IMR-90 (cell line): Measurements from ENCODE around the gene SEMA5A. TPM values are rescaled to one million over a fixed set of nuclear protein-coding genes. Genes with fewer than 3 reads are reported as not detected.

Source experiments
- ATAC-seq: fragments of 200-7000 bp; cut with Tn5 transposase; 2 replicates; pipeline ENCODE4 v1.9.1; 2020; ENCODE audit warnings: low read depth, mild to moderate bottlenecking, moderate library complexity
- BruUV-seq: library from RNA; stranded (reverse); fragments of 400-500 nt; replicated peaks from 2 replicates; lab custom pipeline; 2021; lab: Mats Ljungman, UMichigan
- CTCF ChIA-PET: fragments of 300-600 bp; formaldehyde crosslinking; extraction: SDS; loops from one replicate; lab custom pipeline; 2021; ENCODE audit warnings: antibody characterized with exemption; lab: Yijun Ruan, JAX
- POLR2A ChIA-PET: fragments of 300-600 bp; sonication (Branson Sonifier 250); formaldehyde crosslinking; loops from one replicate; lab custom pipeline; 2022; ENCODE audit warnings: antibody characterized with exemption; ENCODE audit not compliant: unreplicated experiment; lab: Charles Lee
- DNase-seq: peaks from one replicate; pipeline ENCODE4 v3.0.0; 2013
- H2AFZ ChIP-seq: replicated peaks from 2 replicates; pipeline ENCODE3; 2013; ENCODE audit warnings: low read length, mild to moderate bottlenecking; ENCODE audit not compliant: poor library complexity
- H2AK5ac ChIP-seq: 2 replicates; pipeline ENCODE4 v1.6.1; 2013; ENCODE audit warnings: low read depth, low read length, inconsistent platforms
- H2AK9ac ChIP-seq: replicated peaks from 2 replicates; pipeline ENCODE3; 2013; ENCODE audit warnings: mild to moderate bottlenecking, low read depth, low read length, moderate library complexity; ENCODE audit not compliant: poor library complexity
- H2BK120ac ChIP-seq: 2 replicates; pipeline ENCODE4 v1.6.1; 2013; ENCODE audit warnings: low read depth, low read length, inconsistent platforms
- H2BK15ac ChIP-seq: 3 replicates; pipeline ENCODE4 v1.6.1; 2013; ENCODE audit warnings: low read depth, low read length, inconsistent platforms
- H2BK20ac ChIP-seq: 2 replicates; pipeline ENCODE4 v1.6.1; 2013; ENCODE audit warnings: low read depth, mild to moderate bottlenecking, inconsistent platforms, low read length, moderate library complexity
- H2BK5ac ChIP-seq: 2 replicates; pipeline ENCODE4 v1.6.1; 2013; ENCODE audit warnings: mild to moderate bottlenecking, low read depth, low read length, inconsistent platforms; ENCODE audit not compliant: poor library complexity, severe bottlenecking
- H3K14ac ChIP-seq: replicated peaks from 2 replicates; pipeline ENCODE4 v1.6.1; 2013; ENCODE audit warnings: low read depth, low read length, inconsistent platforms
- H3K18ac ChIP-seq: 2 replicates; pipeline ENCODE4 v1.6.1; 2013; ENCODE audit warnings: low read depth, low read length, control low read depth
- H3K23ac ChIP-seq: 2 replicates; pipeline ENCODE4 v1.6.1; 2013; ENCODE audit warnings: low read depth, low read length, inconsistent platforms
- H3K27ac ChIP-seq: 2 replicates; pipeline ENCODE4 v1.5.1; 2013; ENCODE audit warnings: mild to moderate bottlenecking, control low read depth, low read length; ENCODE audit not compliant: insufficient read depth
- H3K27me3 ChIP-seq: 2 replicates; pipeline ENCODE4 v1.6.1; 2013; ENCODE audit warnings: low read length; ENCODE audit not compliant: control insufficient read depth, insufficient read depth
- H3K36me3 ChIP-seq: 2 replicates; pipeline ENCODE4 v1.6.1; 2013; ENCODE audit warnings: low read length, mixed read lengths; ENCODE audit not compliant: control insufficient read depth, insufficient read depth
- H3K4ac ChIP-seq: 2 replicates; pipeline ENCODE4 v1.6.1; 2013; ENCODE audit warnings: low read depth, low read length, inconsistent platforms
- H3K4me1 ChIP-seq: 2 replicates; pipeline ENCODE4 v1.6.1; 2013; ENCODE audit warnings: low read length, mixed read lengths; ENCODE audit not compliant: control insufficient read depth, insufficient read depth
- H3K4me2 ChIP-seq: 2 replicates; pipeline ENCODE4 v1.6.1; 2013; ENCODE audit warnings: low read depth, mild to moderate bottlenecking, control low read depth, low read length, moderate library complexity
- H3K4me3 ChIP-seq: 2 replicates; pipeline ENCODE4 v1.5.1; 2013; ENCODE audit warnings: low read depth, mild to moderate bottlenecking, control low read depth, low read length, moderate library complexity; ENCODE audit not compliant: insufficient read depth
- H3K56ac ChIP-seq: 2 replicates; pipeline ENCODE4 v1.6.1; 2013; ENCODE audit warnings: low read length, inconsistent platforms; ENCODE audit not compliant: insufficient read depth; ENCODE audit errors: extremely low read depth
- H3K79me1 ChIP-seq, 2 experiments: 2 replicates each; pipeline ENCODE4 v1.6.1; 2013; ENCODE audit warnings: low read length in 2 of 2, inconsistent platforms in 1 of 2, low read depth in 1 of 2
- H3K9ac ChIP-seq: 2 replicates; pipeline ENCODE4 v1.6.1; 2013; ENCODE audit warnings: low read depth, low read length, control low read depth
- H3K9me1 ChIP-seq: 2 replicates; pipeline ENCODE4 v1.6.1; 2013; ENCODE audit warnings: low read length, inconsistent platforms; ENCODE audit not compliant: insufficient read depth
- H3K9me3 ChIP-seq: 2 replicates; pipeline ENCODE4 v1.6.1; 2013; ENCODE audit warnings: low read length; ENCODE audit not compliant: control insufficient read depth, insufficient read depth
- H4K20me1 ChIP-seq: 2 replicates; pipeline ENCODE4 v1.6.1; 2013; ENCODE audit warnings: low read length, inconsistent platforms; ENCODE audit not compliant: insufficient read depth
- H4K5ac ChIP-seq: 2 replicates; pipeline ENCODE4 v1.6.1; 2013; ENCODE audit warnings: mild to moderate bottlenecking, low read depth, low read length, control low read depth
- H4K8ac ChIP-seq, 2 experiments: 2 replicates each; pipeline ENCODE4 v1.6.1; 2013; ENCODE audit warnings: low read depth in 2 of 2, low read length in 2 of 2, control low read depth in 1 of 2, inconsistent platforms in 1 of 2
- H4K91ac ChIP-seq: 2 replicates; pipeline ENCODE4 v1.6.1; 2013; ENCODE audit warnings: low read depth, low read length, inconsistent platforms; ENCODE audit not compliant: insufficient read depth
- BHLHE40 ChIP-seq: fragments of 150-350 bp; IDR thresholded peaks from 2 replicates; pipeline ENCODE4 v1.6.1; 2016; ENCODE audit warnings: mild to moderate bottlenecking, low read depth, low read length
- CEBPB ChIP-seq: IDR thresholded peaks from 2 replicates; pipeline ENCODE4 v1.6.1; 2012; ENCODE audit warnings: low read depth, low read length, improper control_type of control experiment
- FOS ChIP-seq: fragments of 150-350 bp; IDR thresholded peaks from 2 replicates; pipeline ENCODE4 v1.6.1; 2016; ENCODE audit warnings: low read depth, low read length
- MAFK ChIP-seq: IDR thresholded peaks from 2 replicates; pipeline ENCODE4 v1.6.1; 2012; ENCODE audit warnings: low read depth, low read length, improper control_type of control experiment
- MXI1 ChIP-seq: IDR thresholded peaks from 2 replicates; pipeline ENCODE4 v1.6.1; 2012; ENCODE audit warnings: low read depth, mild to moderate bottlenecking, low read length, moderate library complexity, borderline replicate concordance
- NFE2L2 ChIP-seq: fragments of 150-350 bp; IDR thresholded peaks from 2 replicates; pipeline ENCODE4 v1.6.1; 2016; ENCODE audit warnings: low read depth, mild to moderate bottlenecking, low read length
- POLR2A ChIP-seq: IDR thresholded peaks from 2 replicates; pipeline ENCODE4 v1.6.1; 2012; ENCODE audit warnings: mild to moderate bottlenecking, low read depth, low read length
- RAD21 ChIP-seq: IDR thresholded peaks from 2 replicates; pipeline ENCODE4 v1.6.1; 2012; ENCODE audit warnings: low read length, improper control_type of control experiment
- RFX5 ChIP-seq: IDR thresholded peaks from 2 replicates; pipeline ENCODE4 v1.8.0; 2012; ENCODE audit warnings: low read depth, mild to moderate bottlenecking, low read length, moderate library complexity
- USF2 ChIP-seq: fragments of 150-350 bp; IDR thresholded peaks from 2 replicates; pipeline ENCODE4 v1.6.1; 2017; ENCODE audit warnings: mild to moderate bottlenecking, antibody characterized with exemption, low read length, low read depth
- WGBS, 2 experiments: methylation state at CpG; one replicate each; pipeline versions ENCODE4 v1.1.5 to v1.1.7; 2013; ENCODE audit warnings: missing lambda C conversion rate in 2 of 2; ENCODE audit not compliant: insufficient read length in 1 of 2; ENCODE audit errors: extremely low coverage in 2 of 2; 5-methylcytosine and 5-hydroxymethylcytosine counted together
- dilution Hi-C: fragments of 300-500 bp; cut with HindIII; formaldehyde crosslinking; loops from one replicate; pipeline ENCODE4 v1.14.3; 2018; ENCODE audit warnings: low sequenced_read_pairs; ENCODE audit not compliant: unreplicated experiment
- in situ Hi-C: fragments of 300-500 bp; cut with MboI; formaldehyde crosslinking; loops from 3 replicates; pipeline ENCODE4 v1.14.3; 2019; ENCODE audit warnings: low sequenced_read_pairs, inconsistent platforms, mixed read lengths
- intact Hi-C: fragments of 100-400 bp; cut with micrococcal nuclease; formaldehyde crosslinking; loops from 2 replicates; pipeline ENCODE4 v1.10.0; 2022
- polyA plus RNA-seq, 3 experiments: library from polyadenylated mRNA; depleted of rRNA; stranded (reverse); fragments of >200 nt; gene quantifications; 2 replicates each; pipeline ENCODE4 v1.2.3, GENCODE V29; 2012; ENCODE audit warnings: low replicate concordance in 1 of 3
- total RNA-seq: library from RNA; depleted of rRNA; stranded (reverse); fragments of >200 nt; gene quantifications from 2 replicates; pipeline ENCODE4 v1.2.3, GENCODE V29; 2012
- TF ChIP-seq, protein P1 (sequence below): fragments of 150-350 bp; IDR thresholded peaks from 2 replicates; pipeline ENCODE4 v1.6.1; 2016; ENCODE audit warnings: low read depth, mild to moderate bottlenecking, low read length, moderate library complexity, borderline replicate concordance
- TF ChIP-seq, protein P2 (sequence below): conservative IDR thresholded peaks from 2 replicates; pipeline ENCODE4 v1.5.1; 2012; ENCODE audit warnings: mild to moderate bottlenecking, low read depth, low read length, improper control_type of control experiment

Gene SEMA5A
- total and polyA plus RNA-seq, 2 of the 4 experiments (the other 2 are of a cell fraction): 8.2 to 9.9 TPM

DNA sequence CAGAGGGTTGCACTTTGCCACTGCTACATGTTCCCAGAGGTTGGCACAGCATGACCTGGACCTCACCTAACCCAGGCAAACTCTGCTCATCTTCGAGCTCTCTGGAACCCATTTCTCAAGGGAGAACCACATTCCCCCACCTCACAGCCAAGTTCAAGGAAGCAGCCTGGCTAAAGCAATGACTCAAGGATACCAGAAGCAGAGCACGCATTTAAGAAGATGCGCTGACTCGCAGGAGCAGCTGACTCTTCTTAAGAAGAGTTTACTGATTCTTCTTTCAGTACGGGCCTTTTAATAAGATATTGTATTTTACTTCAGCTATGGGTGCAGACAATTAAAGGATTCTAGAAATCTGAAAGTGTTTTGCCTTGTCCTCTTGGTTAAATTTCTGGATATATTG lies 4.1 kb upstream of the SEMA5A start:
- H2AFZ ChIP-seq: no peak overlapping the region
- H2BK5ac ChIP-seq: no peak overlapping the region
- H3K4me1 ChIP-seq: no peaks in the 10 kb centered on the region
- intact Hi-C loops (loop anchor here (5.0 to 10.0 kb wide), 5 partner anchors 147 to 682 kb away; no protein-coding TSS in a partner anchor), in situ Hi-C loops (loop anchor here (10.0 to 25.0 kb wide), 3 partner anchors 675 to 1663 kb away; no protein-coding TSS in a partner anchor), dilution Hi-C loops (no loop called here)
- no peak overlapping the region for H2AK9ac ChIP-seq
- no peak overlapping the region for H3K27ac ChIP-seq
- H3K27me3 ChIP-seq: no peaks in the 10 kb centered on the region
- H4K91ac ChIP-seq: no peak overlapping the region
- WGBS, 2 experiments: no CpG with 5 or more reads among the region's 5 CpGs
- ChIA-PET POLR2A (interaction anchor here (0.5 to 0.6 kb wide), 2 partner anchors 62 to 274 kb away, joined by 3 read pairs; no protein-coding TSS in a partner anchor), CTCF (interaction anchor here (0.7 kb wide), 1 partner anchor 181 kb away, joined by 3 read pairs; no protein-coding TSS in a partner anchor)
- H3K36me3 ChIP-seq: peaks cover 26% of the 10 kb centered on the region
- ATAC-seq: no peak
- no peak overlapping the region for H3K4me2 ChIP-seq
- no peak overlapping the region for H3K4ac ChIP-seq
- no TSS peak for BruUV-seq
- H4K5ac ChIP-seq: no peak overlapping the region
- H2BK120ac ChIP-seq: no peak overlapping the region
- H2BK15ac ChIP-seq: no peak overlapping the region
- H2BK20ac ChIP-seq: no peak overlapping the region
- H3K79me1 ChIP-seq: peaks cover 26 to 41% of the 10 kb centered on the region in 2 experiments
- H3K9me3 ChIP-seq: no peaks in the 10 kb centered on the region
- H4K20me1 ChIP-seq: peaks cover 8% of the 10 kb centered on the region; the same call in 1 of the 2 replicates
- H3K14ac ChIP-seq: no peak overlapping the region
- no peak overlapping the region for H3K9ac ChIP-seq
- H3K18ac ChIP-seq: no peak overlapping the region
- H3K4me3 ChIP-seq: no peak overlapping the region
- no peak overlapping the region for H3K23ac ChIP-seq
- DNase-seq: peak; percentile 77
- H4K8ac ChIP-seq: 0 out of 4 replicates have a peak overlapping the region, but pooled peaks of 1 of the 2 experiments have one; percentile 13
- TF ChIP-seq MXI1: no peak
- TF ChIP-seq BHLHE40: no peak
- TF ChIP-seq RAD21: no peak
- no peak for TF ChIP-seq FOS
- no peak for TF ChIP-seq POLR2A
- TF ChIP-seq, protein P1, sequence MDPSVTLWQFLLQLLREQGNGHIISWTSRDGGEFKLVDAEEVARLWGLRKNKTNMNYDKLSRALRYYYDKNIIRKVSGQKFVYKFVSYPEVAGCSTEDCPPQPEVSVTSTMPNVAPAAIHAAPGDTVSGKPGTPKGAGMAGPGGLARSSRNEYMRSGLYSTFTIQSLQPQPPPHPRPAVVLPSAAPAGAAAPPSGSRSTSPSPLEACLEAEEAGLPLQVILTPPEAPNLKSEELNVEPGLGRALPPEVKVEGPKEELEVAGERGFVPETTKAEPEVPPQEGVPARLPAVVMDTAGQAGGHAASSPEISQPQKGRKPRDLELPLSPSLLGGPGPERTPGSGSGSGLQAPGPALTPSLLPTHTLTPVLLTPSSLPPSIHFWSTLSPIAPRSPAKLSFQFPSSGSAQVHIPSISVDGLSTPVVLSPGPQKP: no peak
- TF ChIP-seq CEBPB: no peak
- TF ChIP-seq NFE2L2: no peak
- TF ChIP-seq, protein P2, sequence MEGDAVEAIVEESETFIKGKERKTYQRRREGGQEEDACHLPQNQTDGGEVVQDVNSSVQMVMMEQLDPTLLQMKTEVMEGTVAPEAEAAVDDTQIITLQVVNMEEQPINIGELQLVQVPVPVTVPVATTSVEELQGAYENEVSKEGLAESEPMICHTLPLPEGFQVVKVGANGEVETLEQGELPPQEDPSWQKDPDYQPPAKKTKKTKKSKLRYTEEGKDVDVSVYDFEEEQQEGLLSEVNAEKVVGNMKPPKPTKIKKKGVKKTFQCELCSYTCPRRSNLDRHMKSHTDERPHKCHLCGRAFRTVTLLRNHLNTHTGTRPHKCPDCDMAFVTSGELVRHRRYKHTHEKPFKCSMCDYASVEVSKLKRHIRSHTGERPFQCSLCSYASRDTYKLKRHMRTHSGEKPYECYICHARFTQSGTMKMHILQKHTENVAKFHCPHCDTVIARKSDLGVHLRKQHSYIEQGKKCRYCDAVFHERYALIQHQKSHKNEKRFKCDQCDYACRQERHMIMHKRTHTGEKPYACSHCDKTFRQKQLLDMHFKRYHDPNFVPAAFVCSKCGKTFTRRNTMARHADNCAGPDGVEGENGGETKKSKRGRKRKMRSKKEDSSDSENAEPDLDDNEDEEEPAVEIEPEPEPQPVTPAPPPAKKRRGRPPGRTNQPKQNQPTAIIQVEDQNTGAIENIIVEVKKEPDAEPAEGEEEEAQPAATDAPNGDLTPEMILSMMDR: no peak
- TF ChIP-seq USF2: no peak
- TF ChIP-seq RFX5: no peak
- TF ChIP-seq MAFK: no peak
- H2AK5ac ChIP-seq: no peak overlapping the region
- no peak overlapping the region for H3K56ac ChIP-seq
- H3K9me1 ChIP-seq: peaks cover 6% of the 10 kb centered on the region
